GM18526 (cell line): Measurements from ENCODE around the gene SEC31A.

Experiments used
- POLR2A ChIP-seq: IDR thresholded peaks from 3 replicates; pipeline ENCODE4 v1.6.1; 2011; ENCODE audit not compliant: insufficient read length; ENCODE audit errors: extremely low read depth

SEC31A gene, protein sequence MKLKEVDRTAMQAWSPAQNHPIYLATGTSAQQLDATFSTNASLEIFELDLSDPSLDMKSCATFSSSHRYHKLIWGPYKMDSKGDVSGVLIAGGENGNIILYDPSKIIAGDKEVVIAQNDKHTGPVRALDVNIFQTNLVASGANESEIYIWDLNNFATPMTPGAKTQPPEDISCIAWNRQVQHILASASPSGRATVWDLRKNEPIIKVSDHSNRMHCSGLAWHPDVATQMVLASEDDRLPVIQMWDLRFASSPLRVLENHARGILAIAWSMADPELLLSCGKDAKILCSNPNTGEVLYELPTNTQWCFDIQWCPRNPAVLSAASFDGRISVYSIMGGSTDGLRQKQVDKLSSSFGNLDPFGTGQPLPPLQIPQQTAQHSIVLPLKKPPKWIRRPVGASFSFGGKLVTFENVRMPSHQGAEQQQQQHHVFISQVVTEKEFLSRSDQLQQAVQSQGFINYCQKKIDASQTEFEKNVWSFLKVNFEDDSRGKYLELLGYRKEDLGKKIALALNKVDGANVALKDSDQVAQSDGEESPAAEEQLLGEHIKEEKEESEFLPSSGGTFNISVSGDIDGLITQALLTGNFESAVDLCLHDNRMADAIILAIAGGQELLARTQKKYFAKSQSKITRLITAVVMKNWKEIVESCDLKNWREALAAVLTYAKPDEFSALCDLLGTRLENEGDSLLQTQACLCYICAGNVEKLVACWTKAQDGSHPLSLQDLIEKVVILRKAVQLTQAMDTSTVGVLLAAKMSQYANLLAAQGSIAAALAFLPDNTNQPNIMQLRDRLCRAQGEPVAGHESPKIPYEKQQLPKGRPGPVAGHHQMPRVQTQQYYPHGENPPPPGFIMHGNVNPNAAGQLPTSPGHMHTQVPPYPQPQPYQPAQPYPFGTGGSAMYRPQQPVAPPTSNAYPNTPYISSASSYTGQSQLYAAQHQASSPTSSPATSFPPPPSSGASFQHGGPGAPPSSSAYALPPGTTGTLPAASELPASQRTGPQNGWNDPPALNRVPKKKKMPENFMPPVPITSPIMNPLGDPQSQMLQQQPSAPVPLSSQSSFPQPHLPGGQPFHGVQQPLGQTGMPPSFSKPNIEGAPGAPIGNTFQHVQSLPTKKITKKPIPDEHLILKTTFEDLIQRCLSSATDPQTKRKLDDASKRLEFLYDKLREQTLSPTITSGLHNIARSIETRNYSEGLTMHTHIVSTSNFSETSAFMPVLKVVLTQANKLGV

DNA sequence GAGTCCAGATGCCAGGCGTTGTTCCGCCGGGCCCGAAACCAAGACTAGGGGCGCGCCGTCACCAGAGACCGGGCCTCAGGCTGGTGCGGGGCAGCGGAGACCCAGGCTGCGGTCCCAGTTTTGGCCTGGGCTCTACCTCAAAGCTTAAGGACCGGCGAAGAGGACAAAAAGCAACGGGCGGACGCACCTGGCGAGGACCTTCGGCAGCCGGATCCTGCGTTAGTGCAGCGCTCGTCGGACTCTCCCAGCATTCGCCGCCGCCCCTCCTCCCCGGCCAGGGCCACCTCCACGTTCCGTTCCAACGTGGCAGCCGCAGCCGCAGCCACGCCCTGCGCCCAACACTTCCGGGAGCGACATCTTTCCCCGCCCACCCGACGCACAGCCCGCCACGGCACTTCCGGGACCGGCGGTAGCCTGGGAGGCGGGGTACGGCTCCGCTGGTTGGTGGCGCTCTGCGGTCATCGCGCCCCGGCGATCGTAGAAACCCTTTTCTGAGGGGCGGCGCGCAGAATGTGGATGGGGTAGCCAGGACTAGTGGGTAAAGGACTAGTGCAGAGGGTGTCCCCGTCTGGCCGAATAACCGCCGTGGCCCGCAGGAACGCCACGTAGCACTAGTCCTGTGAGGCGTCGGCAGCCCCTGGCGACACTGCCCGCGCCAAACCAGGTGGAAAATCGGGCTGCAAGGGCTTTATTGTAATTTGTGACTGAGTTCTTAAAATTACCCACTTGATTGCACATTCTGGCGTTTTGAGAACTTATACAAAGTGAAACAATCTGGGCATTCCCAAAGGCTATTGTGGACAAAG lies at the start of gene SEC31A:
SEC31A (minus strand) TSS at position 253 of the 806 bp plus-strand sequence. CDS start 9,217 bp downstream, outside the sequence.
- peak; percentile 96 for TF ChIP-seq POLR2A

DNA sequence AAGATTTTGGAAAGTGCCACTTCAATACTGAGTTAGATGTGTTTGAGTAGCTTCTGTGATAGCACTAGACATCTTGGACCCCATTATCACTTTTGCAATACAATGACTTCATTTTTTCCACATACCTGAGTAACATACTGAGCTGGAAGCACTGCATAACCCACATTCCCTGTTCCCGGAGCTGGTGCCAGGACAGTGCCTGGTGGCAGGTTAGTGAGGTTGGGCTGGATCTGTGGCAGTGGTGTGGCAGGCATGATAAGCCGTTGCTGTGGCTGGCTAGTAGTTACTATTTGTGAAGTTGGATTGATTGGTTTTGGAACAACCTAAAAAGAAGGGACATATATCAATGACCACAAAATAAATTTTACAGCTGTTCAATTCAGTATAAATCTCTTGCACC lies 48.5 kb upstream of the SEC31A start:
- TF ChIP-seq POLR2A, result no peak

DNA sequence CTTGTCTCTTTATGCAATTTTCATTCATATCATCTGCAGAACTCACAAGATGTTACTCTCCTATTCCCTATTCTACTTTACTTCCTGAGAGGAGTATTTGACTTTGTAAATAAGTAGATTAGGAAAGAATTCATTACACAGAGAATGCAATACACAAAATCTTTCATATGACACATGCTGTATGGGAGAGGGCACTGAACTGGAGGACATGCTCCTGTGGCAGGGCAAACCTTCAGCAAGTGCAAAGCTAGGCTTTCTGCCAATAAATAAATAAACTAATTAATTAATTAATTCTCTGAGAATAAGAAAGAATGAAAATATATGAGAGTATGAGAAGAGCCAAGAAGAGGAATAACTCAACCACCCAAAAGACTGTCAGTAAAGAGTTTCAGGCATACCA lies 43.5 kb upstream of the SEC31A start:
- no peak for TF ChIP-seq POLR2A

DNA sequence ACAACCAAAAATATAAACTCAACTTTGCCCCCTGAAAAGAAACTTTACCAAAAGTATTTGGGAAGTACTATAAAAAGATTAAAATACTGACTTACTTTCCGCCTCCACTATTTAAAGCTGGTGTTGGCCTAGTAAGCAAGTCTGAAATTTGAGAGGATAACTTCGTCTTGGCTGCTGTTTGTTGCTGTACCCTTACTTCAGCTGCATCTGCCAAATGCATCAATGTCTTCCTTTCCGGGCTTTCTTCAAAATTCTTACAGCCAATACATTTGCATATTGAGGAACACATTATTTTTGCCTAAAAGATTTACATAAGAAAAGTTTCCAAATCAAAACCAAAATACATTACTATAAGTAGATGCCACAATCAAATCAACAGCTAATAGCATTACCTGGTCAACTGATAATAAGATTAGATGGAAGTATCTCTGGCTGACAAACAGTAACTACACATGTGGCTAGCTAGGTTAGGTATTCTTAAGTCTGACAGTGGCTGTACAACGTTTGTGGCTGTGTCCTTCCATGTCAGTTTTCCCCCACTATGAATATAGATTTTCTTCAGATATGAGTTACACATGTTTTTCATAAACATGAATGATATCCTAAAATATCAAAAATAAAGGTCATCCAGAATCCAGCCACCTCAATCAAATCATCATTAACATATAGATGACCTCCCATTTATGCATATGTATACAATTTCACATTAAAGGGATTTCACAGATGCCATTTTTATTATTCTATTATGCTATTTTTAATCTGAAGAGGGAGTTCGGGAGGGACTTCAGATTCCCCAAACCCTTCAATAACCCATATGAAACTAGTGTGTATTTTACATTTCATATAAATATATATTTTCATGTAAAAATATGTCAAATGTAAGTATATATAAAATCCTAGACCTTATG lies 40.1 kb upstream of the SEC31A start:
- no peak for TF ChIP-seq POLR2A

DNA sequence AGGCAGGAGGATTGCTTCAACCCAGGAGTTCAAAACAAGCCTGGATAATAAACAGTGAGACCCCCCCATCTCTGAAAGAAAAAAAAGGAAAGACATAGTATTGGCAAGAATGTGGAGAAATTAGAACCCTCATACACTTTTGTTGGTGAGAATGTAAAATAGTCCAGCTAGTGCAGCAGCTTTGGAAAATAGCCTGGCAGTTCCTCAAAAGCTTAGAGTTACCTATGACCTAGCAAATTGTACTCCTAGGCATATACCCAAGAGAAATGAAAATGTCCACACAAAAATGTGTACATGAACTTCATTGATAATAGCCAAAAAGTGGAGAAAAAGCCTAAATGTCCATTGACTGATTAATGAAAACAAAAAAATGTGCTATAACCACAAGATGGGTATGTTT lies 30.8 kb upstream of the SEC31A start:
- TF ChIP-seq POLR2A, result no peak

DNA sequence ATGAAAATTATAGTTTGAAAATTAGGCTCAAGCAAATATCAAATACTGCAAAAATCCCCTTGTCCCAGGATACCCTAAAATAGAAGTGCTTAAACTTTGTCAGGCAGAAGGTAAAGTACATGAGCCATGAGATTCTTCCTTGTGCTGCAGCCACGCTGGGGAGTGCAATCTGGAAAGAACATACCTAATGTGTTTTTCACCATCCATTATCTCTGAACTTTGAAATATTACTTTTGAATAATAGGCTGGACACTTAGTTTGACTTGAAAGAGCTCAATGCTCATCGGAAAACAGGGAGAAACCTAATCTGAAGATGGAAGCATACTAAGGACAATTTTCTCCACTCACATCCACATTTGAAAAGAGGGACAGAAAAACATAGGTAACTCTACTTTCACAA lies 28.4 kb upstream of the SEC31A start:
- no peak for TF ChIP-seq POLR2A

DNA sequence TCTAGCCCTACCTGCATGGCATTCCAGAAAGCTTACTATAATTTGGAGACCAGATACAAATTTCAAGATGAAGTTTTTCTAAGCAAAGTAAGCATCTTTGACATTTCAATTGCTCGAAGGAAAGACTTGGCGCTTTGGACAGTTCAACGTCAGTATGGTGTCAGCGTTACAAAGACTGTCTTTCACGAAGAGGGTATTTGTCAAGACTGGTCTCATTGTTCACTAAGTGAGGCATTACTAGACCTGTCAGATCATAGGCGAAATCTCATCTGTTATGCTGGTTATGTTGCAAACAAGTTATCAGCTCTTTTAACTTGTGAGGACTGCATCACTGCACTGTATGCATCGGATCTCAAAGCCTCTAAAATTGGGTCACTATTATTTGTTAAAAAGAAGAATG lies 27.1 kb upstream of the SEC31A start:
- no peak for TF ChIP-seq POLR2A

DNA sequence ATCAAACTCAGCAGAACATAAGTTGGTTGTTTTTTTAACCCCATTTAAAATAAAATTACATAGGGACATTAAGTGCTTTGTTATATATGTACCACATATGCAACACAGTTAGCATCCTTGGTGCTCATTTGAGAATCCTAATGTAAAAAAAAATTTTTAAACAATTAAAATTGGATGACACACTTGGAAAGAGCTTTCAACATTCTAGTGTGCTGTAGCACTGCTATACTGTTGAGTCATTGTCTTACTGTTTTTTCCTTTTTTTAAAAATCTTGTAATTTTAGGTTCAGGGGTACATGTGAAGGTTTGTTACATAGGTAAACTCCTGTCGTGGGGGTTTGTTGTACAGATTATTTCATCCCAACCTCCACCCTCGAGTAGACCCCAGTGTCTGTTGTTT lies 22.4 kb upstream of the SEC31A start:
- TF ChIP-seq POLR2A, result no peak

DNA sequence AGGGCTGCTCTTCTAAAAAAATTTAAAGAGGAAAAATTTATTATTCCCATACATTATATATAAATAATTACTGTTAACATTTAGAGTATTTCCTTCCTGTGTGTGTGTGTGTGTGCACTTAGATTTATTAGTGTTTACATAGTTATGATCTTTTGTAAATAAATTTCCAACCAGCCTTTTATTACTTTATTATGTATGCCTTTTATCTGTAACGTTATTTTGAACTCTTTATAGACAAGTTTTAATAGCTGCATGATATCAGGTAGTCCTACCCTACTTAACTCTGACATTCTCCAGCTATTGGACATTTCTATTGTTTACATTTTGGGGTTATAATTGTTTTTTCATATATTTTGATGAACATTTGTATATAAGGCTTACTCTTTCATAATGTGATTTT lies 18.4 kb upstream of the SEC31A start:
- no peak for TF ChIP-seq POLR2A

DNA sequence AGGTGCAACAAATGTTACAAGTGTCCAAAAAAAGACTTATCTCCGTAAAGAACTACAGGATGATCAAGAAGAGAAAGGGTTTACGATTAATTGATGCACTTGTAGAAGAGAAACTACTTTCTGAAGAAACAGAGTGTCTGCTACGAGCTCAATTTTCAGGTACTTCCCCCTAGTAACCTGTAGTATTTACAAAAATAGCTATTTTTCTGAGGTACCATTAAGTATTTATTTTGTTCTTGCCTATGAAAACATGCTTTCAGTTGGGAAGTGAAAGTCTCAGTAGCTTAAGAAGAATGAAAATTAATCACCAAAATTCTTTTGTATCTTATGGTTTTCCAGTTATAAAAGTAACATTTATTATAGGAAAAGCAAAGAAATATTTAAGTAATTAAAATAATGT lies 15.5 kb upstream of the SEC31A start:
- TF ChIP-seq POLR2A, result no peak

DNA sequence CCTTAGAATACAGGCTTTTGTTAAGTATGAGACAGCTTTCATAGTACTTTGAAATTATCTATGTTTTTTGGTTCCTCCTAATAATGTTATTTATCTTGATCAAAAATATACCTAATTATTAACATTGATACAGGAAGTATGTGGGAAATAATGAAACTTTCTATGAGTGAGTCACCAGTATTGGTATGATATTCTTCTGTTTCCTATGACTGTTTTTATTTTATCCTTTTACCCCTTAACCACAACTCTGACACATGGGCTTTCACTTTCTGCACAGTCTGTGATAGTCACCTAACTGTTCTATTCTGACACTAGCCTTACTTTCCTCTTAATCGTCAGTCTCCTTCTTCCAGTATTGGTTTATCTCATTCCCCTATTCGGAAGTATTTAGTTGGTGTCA lies 14.3 kb upstream of the SEC31A start:
- TF ChIP-seq POLR2A, result no peak

DNA sequence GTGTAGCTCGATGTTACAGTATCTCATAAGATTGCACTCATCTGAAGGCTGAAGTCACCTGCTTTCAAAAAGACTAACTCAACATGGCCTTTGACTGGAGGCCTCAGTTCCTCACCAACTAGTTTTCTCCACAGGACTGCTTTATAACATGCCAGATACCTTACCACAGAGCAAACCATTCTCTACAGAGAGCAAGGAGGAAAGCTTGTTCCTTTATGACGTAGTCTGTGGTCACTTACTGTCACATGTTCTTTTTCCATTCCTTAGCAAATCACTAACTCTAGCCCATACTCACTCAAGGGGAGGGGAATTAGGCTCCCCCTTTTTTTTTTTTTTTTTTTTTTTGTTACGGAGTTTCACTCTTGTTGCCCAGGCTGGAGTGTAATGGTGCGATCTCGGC lies 12.8 kb upstream of the SEC31A start:
- TF ChIP-seq POLR2A, result no peak

DNA sequence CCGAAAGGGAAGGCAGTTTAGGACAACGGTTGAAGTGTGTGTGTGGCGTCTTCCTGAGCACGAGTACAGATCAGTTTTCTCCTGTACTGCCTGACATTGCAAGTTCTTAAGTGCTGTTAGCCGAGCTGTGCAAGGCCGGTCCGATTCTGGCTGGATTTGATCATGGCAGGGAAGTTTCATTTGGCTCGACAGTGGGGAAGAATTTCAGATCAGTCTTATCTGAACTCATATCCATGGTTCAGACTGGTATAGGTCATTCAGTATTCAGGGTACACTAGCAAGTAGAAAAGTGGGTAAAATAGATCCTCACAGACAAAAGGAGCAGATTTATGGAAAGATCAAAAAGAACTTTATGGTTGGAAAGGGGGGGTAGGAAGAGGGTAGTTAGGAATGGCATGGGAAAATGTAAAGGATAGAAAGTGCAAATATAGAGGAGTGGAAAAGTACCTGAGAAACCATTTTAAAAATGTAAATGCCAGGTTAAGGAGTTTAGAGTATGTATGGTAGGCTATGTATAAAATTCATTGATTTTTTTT lies 10.3 kb upstream of the SEC31A start:
- no peak for TF ChIP-seq POLR2A
